ENCODE data around the gene RGS13. TPM values are rescaled to one million over a fixed set of nuclear protein-coding genes. Genes with fewer than 3 reads are reported as not detected.

The RGS13 gene, protein sequence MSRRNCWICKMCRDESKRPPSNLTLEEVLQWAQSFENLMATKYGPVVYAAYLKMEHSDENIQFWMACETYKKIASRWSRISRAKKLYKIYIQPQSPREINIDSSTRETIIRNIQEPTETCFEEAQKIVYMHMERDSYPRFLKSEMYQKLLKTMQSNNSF
- total RNA-seq: under 1 TPM; 0.10 to 0.11 TPM
- polyA plus RNA-seq (ENCODE audit: insufficient read length in 2 of 2): under 1 TPM in 1 of 2 donors, not detected in 1; 0.11 TPM
- long read RNA-seq, donor 1: 0 reads
- long read RNA-seq, donor 2: 0 reads
- long read RNA-seq, donor 3: 0 reads
- long read RNA-seq, donor 4: 0 reads

DNA sequence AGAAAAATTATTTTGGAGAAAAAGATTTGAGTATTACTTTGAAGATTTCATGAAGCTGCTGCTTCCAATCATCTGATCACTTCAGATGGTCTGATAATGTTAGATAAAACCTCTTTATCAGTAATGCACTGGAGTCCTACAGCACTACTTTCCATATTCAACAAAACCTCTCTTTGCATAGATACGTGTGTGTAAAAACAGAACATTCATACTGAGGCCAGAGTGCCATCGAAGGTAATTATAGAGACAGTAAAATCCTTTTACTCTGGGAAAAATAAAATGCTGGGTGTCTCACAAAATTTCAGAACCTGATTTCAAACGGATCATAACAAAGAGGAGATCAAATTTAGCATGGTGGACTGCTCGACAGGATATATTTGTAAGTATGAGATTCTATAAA is at the start of gene RGS13:
Gene RGS13, plus strand, starts transcription at position 209 of the 400 bp plus-strand sequence. CDS start 8,188 bp downstream, outside the sequence.
- no CpG with 5 or more reads among the region's 4 CpGs for WGBS (ENCODE audit: insufficient coverage)

DNA sequence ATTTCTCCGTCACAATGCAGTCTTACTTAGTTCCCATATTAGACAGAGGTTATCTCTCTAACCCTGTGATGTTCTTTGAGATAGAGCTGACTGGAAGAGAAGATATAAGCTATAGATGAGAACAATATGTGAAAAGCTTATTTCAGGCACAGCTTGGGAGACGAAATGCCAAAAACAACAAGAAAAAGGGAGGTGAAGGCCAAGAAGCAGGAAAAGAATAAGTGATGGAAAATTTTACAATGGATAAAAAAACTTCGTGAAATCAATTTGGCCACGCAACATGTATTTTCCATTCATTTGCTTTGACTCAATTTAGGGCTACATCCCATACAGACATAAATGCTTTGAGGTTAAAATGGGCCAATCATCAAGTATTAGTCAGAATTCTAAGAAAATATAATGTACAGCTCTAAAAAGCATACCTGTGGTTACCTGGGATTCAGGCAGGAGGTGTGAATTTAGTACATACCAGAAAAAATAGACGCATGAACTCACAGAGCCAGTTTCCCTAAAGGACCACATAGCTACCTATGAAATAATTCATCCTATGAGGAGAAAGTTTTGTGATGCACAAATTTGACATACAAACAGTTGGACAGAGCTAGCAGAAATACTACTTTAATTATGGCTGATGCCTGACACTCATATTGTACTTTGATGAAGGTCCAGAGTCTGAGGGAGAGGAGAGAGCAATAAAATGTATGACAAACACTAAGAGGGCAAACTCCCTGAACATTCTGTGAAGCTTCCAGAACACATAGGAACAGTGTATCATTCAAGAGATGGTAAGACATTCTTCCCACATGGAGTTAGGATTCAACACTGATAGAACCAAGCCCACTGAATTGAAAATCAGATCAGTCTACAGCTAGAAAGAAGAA is 48.3 kb upstream of the RGS13 start:
- Histone ChIP-seq H3K27me3 (ENCODE audit: control insufficient read depth, insufficient read depth, low read length) (no peaks in the 10 kb centered on the region), H3K4me1 (ENCODE audit: control insufficient read depth, insufficient read depth, low read length) (no peaks in the 10 kb centered on the region), H3K4me3 (ENCODE audit: low read depth, low read length) (no peak overlapping the region), H3K27ac (ENCODE audit: low read depth, low read length) (no peak overlapping the region), H3K36me3 (ENCODE audit: control insufficient read depth, insufficient read depth, low read length) (no peaks in the 10 kb centered on the region), H3K9me3 (ENCODE audit: control insufficient read depth, insufficient read depth, low read length) (no peaks in the 10 kb centered on the region)
- DNase-seq (ENCODE audit: low read depth in 4 of 6, low spot score in 6 of 6): no peak
- WGBS (ENCODE audit: insufficient coverage): 88% methylated on average over 1 of the region's 5 CpGs

More for the DNA sequence above, at the start of gene RGS13:
- no peak for DNase-seq (ENCODE audit: low read depth in 4 of 6, low spot score in 6 of 6)
- H3K27me3 ChIP-seq (ENCODE audit: control insufficient read depth, insufficient read depth, low read length): no peaks in the 10 kb centered on the region
- no peak within 1 kb of the TSS for H3K4me3 ChIP-seq (ENCODE audit: low read depth, low read length)
- no peak within 1 kb of the TSS for H3K27ac ChIP-seq (ENCODE audit: low read depth, low read length)
- H3K9me3 ChIP-seq (ENCODE audit: control insufficient read depth, insufficient read depth, low read length): no peaks in the 10 kb centered on the region
- no peaks in the 10 kb centered on the region for H3K4me1 ChIP-seq (ENCODE audit: control insufficient read depth, insufficient read depth, low read length)
- H3K36me3 ChIP-seq (ENCODE audit: control insufficient read depth, insufficient read depth, low read length): no peaks in the 10 kb centered on the region

DNA sequence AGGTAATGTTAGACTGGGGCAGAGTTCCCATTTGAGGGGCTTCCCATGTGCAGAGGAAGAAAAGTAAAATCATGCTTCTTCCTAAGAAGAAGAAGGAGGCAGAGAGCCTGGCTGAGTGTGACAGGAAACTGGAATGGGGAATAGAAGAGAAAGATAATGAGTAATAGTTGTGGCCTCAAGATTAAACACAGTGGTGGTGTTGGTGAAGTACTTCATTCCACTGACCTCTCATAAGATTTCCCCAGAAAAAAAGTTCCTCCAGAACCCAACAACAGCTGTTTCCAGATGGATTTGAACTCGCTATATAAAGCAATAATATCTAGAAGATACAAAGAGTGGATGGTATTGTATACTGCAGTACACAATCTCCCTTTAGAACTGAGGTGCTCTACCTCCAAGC is 47.4 kb upstream of the RGS13 start:
- H3K4me3 ChIP-seq (ENCODE audit: low read depth, low read length): no peak overlapping the region
- no peaks in the 10 kb centered on the region for H3K36me3 ChIP-seq (ENCODE audit: control insufficient read depth, insufficient read depth, low read length)
- no peaks in the 10 kb centered on the region for H3K27me3 ChIP-seq (ENCODE audit: control insufficient read depth, insufficient read depth, low read length)
- no peaks in the 10 kb centered on the region for H3K9me3 ChIP-seq (ENCODE audit: control insufficient read depth, insufficient read depth, low read length)
- no peaks in the 10 kb centered on the region for H3K4me1 ChIP-seq (ENCODE audit: control insufficient read depth, insufficient read depth, low read length)
- no peak overlapping the region for H3K27ac ChIP-seq (ENCODE audit: low read depth, low read length)
- no peak for DNase-seq (ENCODE audit: low read depth in 4 of 6, low spot score in 6 of 6)
- no CpG with 5 or more reads among the region's 1 CpG for WGBS (ENCODE audit: insufficient coverage)

DNA sequence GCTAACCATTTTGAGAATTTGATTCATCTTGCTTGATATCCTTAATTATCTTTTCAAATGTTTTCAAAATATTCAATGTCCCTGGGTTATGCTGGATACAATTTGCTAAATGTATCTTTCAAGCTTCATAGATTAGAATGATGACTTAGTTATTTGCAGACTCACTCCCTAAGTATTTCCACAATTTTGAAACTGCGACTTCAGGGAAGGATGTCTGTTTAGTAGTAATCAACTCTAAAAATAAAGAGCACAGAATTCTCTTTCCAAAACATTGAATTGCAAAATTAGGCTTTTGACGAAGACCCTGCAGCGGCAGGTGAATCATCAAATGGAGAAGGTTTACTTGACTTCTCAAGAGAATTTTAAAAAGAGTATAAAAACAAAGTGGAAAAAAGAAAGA is 46.1 kb upstream of the RGS13 start:
- WGBS (ENCODE audit: insufficient coverage): 100% methylated on average over 2 of the region's 3 CpGs
- no peak overlapping the region for H3K27ac ChIP-seq (ENCODE audit: low read depth, low read length)

DNA sequence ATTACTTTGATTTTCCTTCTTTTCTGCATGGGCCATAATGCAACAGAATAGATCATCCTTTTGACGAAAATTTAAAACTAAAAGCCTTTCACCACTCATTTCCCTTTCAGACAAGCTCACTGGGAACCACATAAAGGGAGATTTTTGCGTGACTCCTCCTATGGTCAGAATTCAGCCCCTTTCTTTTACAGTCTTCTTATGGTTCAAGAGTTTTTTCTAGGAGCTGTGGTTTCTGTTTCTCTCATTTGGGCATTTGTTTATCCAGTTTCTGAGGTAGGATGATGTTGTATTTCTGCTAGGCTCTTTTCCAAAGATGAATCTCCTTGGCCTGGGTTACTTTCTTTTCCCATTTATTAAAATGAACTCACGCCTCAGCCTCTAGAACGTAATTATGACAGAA is 43.4 kb upstream of the RGS13 start:
- no peak overlapping the region for H3K27ac ChIP-seq (ENCODE audit: low read depth, low read length)
- no peaks in the 10 kb centered on the region for H3K9me3 ChIP-seq (ENCODE audit: control insufficient read depth, insufficient read depth, low read length)
- H3K36me3 ChIP-seq (ENCODE audit: control insufficient read depth, insufficient read depth, low read length): no peaks in the 10 kb centered on the region
- H3K4me1 ChIP-seq (ENCODE audit: control insufficient read depth, insufficient read depth, low read length): no peaks in the 10 kb centered on the region
- H3K4me3 ChIP-seq (ENCODE audit: low read depth, low read length): no peak overlapping the region
- no peaks in the 10 kb centered on the region for H3K27me3 ChIP-seq (ENCODE audit: control insufficient read depth, insufficient read depth, low read length)
- WGBS (ENCODE audit: insufficient coverage): 66% methylated on average over 4 of the region's 4 CpGs
- no peak for DNase-seq (ENCODE audit: low read depth in 4 of 6, low spot score in 6 of 6)

More for the DNA sequence above, 46.1 kb upstream of the RGS13 start:
- Histone ChIP-seq H3K9me3 (ENCODE audit: control insufficient read depth, insufficient read depth, low read length) (no peaks in the 10 kb centered on the region), H3K36me3 (ENCODE audit: control insufficient read depth, insufficient read depth, low read length) (no peaks in the 10 kb centered on the region), H3K27me3 (ENCODE audit: control insufficient read depth, insufficient read depth, low read length) (no peaks in the 10 kb centered on the region), H3K4me1 (ENCODE audit: control insufficient read depth, insufficient read depth, low read length) (no peaks in the 10 kb centered on the region), H3K4me3 (ENCODE audit: low read depth, low read length) (no peak overlapping the region)
- no peak for DNase-seq (ENCODE audit: low read depth in 4 of 6, low spot score in 6 of 6)

DNA sequence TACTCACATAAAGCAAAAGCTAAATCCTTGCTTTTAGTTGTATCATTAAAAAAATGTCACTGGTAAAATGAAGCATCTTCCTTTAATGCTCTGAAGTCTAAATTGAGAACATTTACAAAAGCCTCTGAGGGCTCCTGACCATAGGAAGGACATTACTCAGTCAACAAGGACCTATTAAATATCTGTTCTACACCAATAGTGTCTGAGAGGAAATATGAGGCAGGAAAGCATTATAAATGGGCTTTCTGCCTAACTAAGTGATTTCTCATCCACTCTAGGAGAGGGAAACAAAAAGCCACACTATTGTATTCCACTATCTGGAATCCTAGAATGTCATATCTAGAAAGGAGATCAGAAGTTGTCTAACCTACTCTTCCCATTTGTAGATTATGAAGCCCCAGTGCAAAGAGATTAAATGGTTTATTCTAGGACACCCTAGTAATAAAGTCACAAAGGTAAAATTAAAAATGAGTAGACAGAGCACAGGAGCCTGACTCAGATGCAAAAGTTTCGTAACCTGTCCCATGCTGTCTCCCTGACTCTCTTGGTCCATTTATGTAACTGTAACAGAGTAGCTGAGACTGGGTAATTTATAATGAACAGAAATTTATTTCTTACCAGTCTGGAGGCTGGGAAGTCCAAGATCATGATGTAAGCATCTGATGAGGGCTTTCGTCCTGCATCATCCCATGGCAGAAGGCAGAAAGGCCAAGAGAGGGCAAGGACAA is 42.8 kb upstream of the RGS13 start:
- no peak overlapping the region for H3K27ac ChIP-seq (ENCODE audit: low read depth, low read length)
- no peak for DNase-seq (ENCODE audit: low read depth in 4 of 6, low spot score in 6 of 6)
- no peak overlapping the region for H3K4me3 ChIP-seq (ENCODE audit: low read depth, low read length)
- no peaks in the 10 kb centered on the region for H3K36me3 ChIP-seq (ENCODE audit: control insufficient read depth, insufficient read depth, low read length)
- H3K27me3 ChIP-seq (ENCODE audit: control insufficient read depth, insufficient read depth, low read length): no peaks in the 10 kb centered on the region
- no peaks in the 10 kb centered on the region for H3K9me3 ChIP-seq (ENCODE audit: control insufficient read depth, insufficient read depth, low read length)
- no peaks in the 10 kb centered on the region for H3K4me1 ChIP-seq (ENCODE audit: control insufficient read depth, insufficient read depth, low read length)
- no CpG with 5 or more reads among the region's 2 CpGs for WGBS (ENCODE audit: insufficient coverage)

DNA sequence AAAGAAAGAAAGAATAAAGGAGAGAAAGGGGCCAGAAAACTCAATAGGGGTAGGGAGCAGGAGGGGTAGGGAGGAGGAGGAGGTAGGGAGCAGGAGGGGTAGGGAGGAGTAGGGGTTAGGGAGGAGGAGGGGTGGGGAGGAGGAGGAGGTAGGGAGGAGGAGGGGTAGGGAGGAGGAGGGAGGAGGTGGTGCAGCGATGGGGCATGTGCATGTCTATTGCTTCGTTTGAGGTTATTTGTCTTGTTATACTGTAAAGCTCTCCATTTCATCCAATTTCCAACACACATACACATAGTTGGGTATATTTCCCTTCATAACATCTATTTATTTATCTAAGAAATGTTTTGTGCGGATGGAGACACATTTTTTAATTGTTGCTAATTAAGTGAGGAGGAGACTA is 40.6 kb upstream of the RGS13 start:
- Histone ChIP-seq H3K27ac (ENCODE audit: low read depth, low read length) (no peak overlapping the region), H3K4me1 (ENCODE audit: control insufficient read depth, insufficient read depth, low read length) (no peaks in the 10 kb centered on the region), H3K4me3 (ENCODE audit: low read depth, low read length) (no peak overlapping the region), H3K27me3 (ENCODE audit: control insufficient read depth, insufficient read depth, low read length) (no peaks in the 10 kb centered on the region), H3K36me3 (ENCODE audit: control insufficient read depth, insufficient read depth, low read length) (no peaks in the 10 kb centered on the region), H3K9me3 (ENCODE audit: control insufficient read depth, insufficient read depth, low read length) (no peaks in the 10 kb centered on the region)
- WGBS (ENCODE audit: insufficient coverage): no CpG with 5 or more reads among the region's 3 CpGs
- DNase-seq (ENCODE audit: low read depth in 4 of 6, low spot score in 6 of 6): no peak

DNA sequence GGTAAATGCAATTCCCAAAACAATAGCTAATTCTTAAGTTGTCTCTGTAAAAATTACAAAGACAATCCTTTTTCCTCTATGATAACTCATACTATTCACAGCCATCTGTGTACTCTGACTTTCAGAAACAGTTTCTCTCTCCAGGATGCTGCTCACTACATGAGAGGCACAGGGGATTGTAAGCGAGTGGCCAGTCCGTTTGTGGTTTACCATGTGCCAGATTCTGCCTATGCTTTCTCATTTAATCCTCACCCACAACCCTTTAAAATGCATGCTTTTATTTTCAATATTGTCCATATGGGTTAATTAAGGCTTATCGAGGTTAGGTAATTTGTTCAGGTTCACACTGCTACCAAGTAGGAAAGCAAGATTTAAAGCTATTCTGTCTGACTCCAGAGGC is 37.4 kb upstream of the RGS13 start:
- Histone ChIP-seq H3K4me3 (ENCODE audit: low read depth, low read length) (no peak overlapping the region), H3K36me3 (ENCODE audit: control insufficient read depth, insufficient read depth, low read length) (no peaks in the 10 kb centered on the region), H3K27ac (ENCODE audit: low read depth, low read length) (no peak overlapping the region), H3K27me3 (ENCODE audit: control insufficient read depth, insufficient read depth, low read length) (no peaks in the 10 kb centered on the region), H3K4me1 (ENCODE audit: control insufficient read depth, insufficient read depth, low read length) (no peaks in the 10 kb centered on the region), H3K9me3 (ENCODE audit: control insufficient read depth, insufficient read depth, low read length) (no peaks in the 10 kb centered on the region)
- no CpG with 5 or more reads among the region's 3 CpGs for WGBS (ENCODE audit: insufficient coverage)
- no peak for DNase-seq (ENCODE audit: low read depth in 4 of 6, low spot score in 6 of 6)

DNA sequence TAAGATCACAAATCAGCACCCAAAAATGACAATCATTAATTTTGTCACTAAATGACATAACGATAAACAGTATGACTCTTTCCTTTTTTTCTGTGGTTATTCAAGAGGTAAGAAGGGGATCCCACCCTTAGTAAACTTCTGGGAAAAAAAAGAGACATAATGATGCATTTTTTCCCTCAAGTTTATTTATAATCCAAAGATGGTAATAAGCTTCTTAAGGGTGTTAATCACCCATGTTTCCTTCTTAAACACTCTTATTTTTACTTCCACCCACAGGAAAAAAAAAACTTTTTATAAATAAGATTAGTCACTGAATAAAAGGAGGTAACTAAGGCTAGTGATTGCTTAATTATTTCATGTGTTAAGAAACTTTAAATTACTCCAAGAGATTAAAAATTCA is 35.7 kb upstream of the RGS13 start:
- no CpG with 5 or more reads among the region's 1 CpG for WGBS (ENCODE audit: insufficient coverage)
- no peak for DNase-seq (ENCODE audit: low read depth in 4 of 6, low spot score in 6 of 6)
- Histone ChIP-seq H3K4me3 (ENCODE audit: low read depth, low read length) (no peak overlapping the region), H3K27ac (ENCODE audit: low read depth, low read length) (no peak overlapping the region), H3K27me3 (ENCODE audit: control insufficient read depth, insufficient read depth, low read length) (no peaks in the 10 kb centered on the region), H3K36me3 (ENCODE audit: control insufficient read depth, insufficient read depth, low read length) (no peaks in the 10 kb centered on the region), H3K4me1 (ENCODE audit: control insufficient read depth, insufficient read depth, low read length) (no peaks in the 10 kb centered on the region), H3K9me3 (ENCODE audit: control insufficient read depth, insufficient read depth, low read length) (no peaks in the 10 kb centered on the region)
